H1 (cell line): ENCODE results near the gene SLC6A18. TPM values are rescaled to one million over a fixed set of nuclear protein-coding genes. Genes with fewer than 3 reads are reported as not detected.

Experiments
- CTCF ChIA-PET: fragments of 300-600 bp; sonication (Branson Sonifier 250); formaldehyde crosslinking; loops from one replicate; lab custom pipeline; 2021; ENCODE audit not compliant: partially characterized antibody; lab: Charles Lee
- POLR2A ChIA-PET: fragments of 300-600 bp; sonication (Branson Sonifier 250); formaldehyde crosslinking; loops from one replicate; lab custom pipeline; 2021; ENCODE audit warnings: inconsistent platforms; ENCODE audit not compliant: partially characterized antibody; lab: Charles Lee
- DNase-seq, 2 experiments: peaks; one replicate each; pipeline versions ENCODE4 v3.0.0 to v3.0.0-alpha.2; 2010 to 2022; ENCODE audit warnings: low spot score in 2 of 2, low read depth in 1 of 2, mixed read lengths in 1 of 2
- FAIRE-seq: peaks from 2 replicates; lab custom pipeline; 2011; peaks lifted over from hg19 to GRCh38; lab: Jason Lieb, UNC
- H2AFZ ChIP-seq: 2 replicates; pipeline ENCODE4 v1.8.1; 2012; ENCODE audit warnings: low read length, inconsistent platforms
- H2AK5ac ChIP-seq: 2 replicates; pipeline ENCODE4 v1.6.1; 2013; ENCODE audit warnings: low read depth, low read length
- H2BK120ac ChIP-seq: replicated peaks from 2 replicates; pipeline ENCODE3; 2013; ENCODE audit warnings: low read depth, low read length, inconsistent platforms
- H2BK12ac ChIP-seq: 2 replicates; pipeline ENCODE4 v1.6.1; 2013; ENCODE audit warnings: low read depth, low read length
- H2BK15ac ChIP-seq: 2 replicates; pipeline ENCODE4 v1.6.1; 2013; ENCODE audit warnings: low read length
- H2BK20ac ChIP-seq: 2 replicates; pipeline ENCODE4 v1.6.1; 2013; ENCODE audit warnings: low read length
- H2BK5ac ChIP-seq: 2 replicates; pipeline ENCODE4 v1.6.1; 2013; ENCODE audit warnings: low read depth, low read length
- H3K14ac ChIP-seq: 2 replicates; pipeline ENCODE4 v1.6.1; 2013; ENCODE audit warnings: inconsistent platforms; ENCODE audit not compliant: insufficient read length
- H3K18ac ChIP-seq: 2 replicates; pipeline ENCODE4 v1.6.1; 2013; ENCODE audit warnings: low read length; ENCODE audit errors: extremely low read depth
- H3K23ac ChIP-seq: 2 replicates; pipeline ENCODE4 v1.6.1; 2013; ENCODE audit warnings: inconsistent platforms; ENCODE audit not compliant: insufficient read length
- H3K23me2 ChIP-seq: 2 replicates; pipeline ENCODE4 v1.6.1; 2013; ENCODE audit warnings: low read depth, low read length
- H3K27ac ChIP-seq: 2 replicates; pipeline ENCODE4 v1.6.1; 2011; ENCODE audit warnings: low read depth, low read length, inconsistent platforms
- H3K27me3 ChIP-seq, 4 experiments: replicated peaks in 1 of 4; 1 replicate in 1 of 4; 2 replicates in 3 of 4; pipeline versions ENCODE4 v1.6.1 to v1.8.1; 2011 to 2013; ENCODE audit warnings: low read length in 3 of 4, mild to moderate bottlenecking in 3 of 4, inconsistent platforms in 2 of 4, mixed read lengths in 2 of 4, moderate library complexity in 1 of 4; ENCODE audit not compliant: control insufficient read depth in 3 of 4, insufficient read depth in 3 of 4; ENCODE audit errors: extremely low read depth in 1 of 4
- H3K36me3 ChIP-seq, 4 experiments: 2 replicates each; pipeline versions ENCODE4 v1.6.1 to v1.8.1; 2011 to 2013; ENCODE audit warnings: mild to moderate bottlenecking in 4 of 4, low read length in 3 of 4, moderate library complexity in 2 of 4, control low read depth in 1 of 4, inconsistent platforms in 1 of 4; ENCODE audit not compliant: insufficient read depth in 4 of 4, control insufficient read depth in 2 of 4
- H3K4ac ChIP-seq: replicated peaks from 2 replicates; pipeline ENCODE3; 2013; ENCODE audit warnings: low read length, low read depth, mixed read lengths, inconsistent platforms; ENCODE audit not compliant: insufficient read length
- H3K4me1 ChIP-seq, 4 experiments: replicated peaks in 1 of 4; 1 replicate in 1 of 4; 2 replicates in 3 of 4; pipeline versions ENCODE4 v1.6.1 to v1.8.1; 2011 to 2013; ENCODE audit warnings: low read length in 3 of 4, inconsistent platforms in 2 of 4, mixed read lengths in 1 of 4; ENCODE audit not compliant: insufficient read depth in 4 of 4, control insufficient read depth in 3 of 4
- H3K4me2 ChIP-seq, 2 experiments: 2 replicates each; pipeline versions ENCODE4 v1.6.1 to v1.8.1; 2011 to 2013; ENCODE audit warnings: low read depth in 2 of 2, low read length in 2 of 2, control low read depth in 1 of 2, inconsistent platforms in 1 of 2, mild to moderate bottlenecking in 1 of 2; ENCODE audit not compliant: insufficient read depth in 1 of 2
- H3K4me3 ChIP-seq, 4 experiments: fragments of 200-600, 300-600 bp in 1 of 4; sonication (generic), shearing (Covaris generic), sonication (Bioruptor Twin) in 1 of 4; 2 replicates each; pipeline versions ENCODE4 v1.5.1 to v1.8.1; 2011 to 2016; ENCODE audit warnings: low read length in 4 of 4, low read depth in 3 of 4, control low read depth in 2 of 4, inconsistent platforms in 2 of 4, mild to moderate bottlenecking in 2 of 4, mixed read lengths in 1 of 4, moderate library complexity in 1 of 4; ENCODE audit not compliant: insufficient read depth in 2 of 4; ENCODE audit errors: extremely low read depth in 1 of 4
- H3K56ac ChIP-seq: replicated peaks from 2 replicates; pipeline ENCODE3; 2013; ENCODE audit warnings: low read depth, mild to moderate bottlenecking, mixed read lengths, low read length, inconsistent platforms; ENCODE audit not compliant: insufficient read length
- H3K79me1 ChIP-seq: 2 replicates; pipeline ENCODE4 v1.6.1; 2013; ENCODE audit warnings: low read depth, low read length, control low read depth
- H3K79me2 ChIP-seq, 2 experiments: 2 replicates each; pipeline versions ENCODE4 v1.6.1 to v1.8.1; 2012 to 2013; ENCODE audit warnings: low read length in 2 of 2, mild to moderate bottlenecking in 2 of 2, inconsistent platforms in 1 of 2; ENCODE audit not compliant: insufficient read depth in 2 of 2, control insufficient read depth in 1 of 2
- H3K9ac ChIP-seq, 4 experiments: replicated peaks in 1 of 4; 1 replicate in 1 of 4; 2 replicates in 3 of 4; pipeline versions ENCODE4 v1.6.1 to v1.8.1; 2011 to 2013; ENCODE audit warnings: low read depth in 3 of 4, low read length in 3 of 4, control low read depth in 2 of 4, mild to moderate bottlenecking in 2 of 4, moderate library complexity in 2 of 4, inconsistent platforms in 1 of 4; ENCODE audit errors: extremely low read depth in 1 of 4
- H3K9me3 ChIP-seq, 2 experiments: 2 replicates each; pipeline versions ENCODE4 v1.6.1 to v1.8.1; 2012 to 2013; ENCODE audit warnings: mild to moderate bottlenecking in 2 of 2, moderate library complexity in 2 of 2, control low read depth in 1 of 2, inconsistent platforms in 1 of 2, low read depth in 1 of 2, low read length in 1 of 2, mixed read lengths in 1 of 2; ENCODE audit not compliant: insufficient read depth in 2 of 2
- H4K20me1 ChIP-seq, 2 experiments: replicated peaks in 1 of 2; 2 replicates each; pipeline versions ENCODE3 to v1.8.1; 2011 to 2013; ENCODE audit warnings: inconsistent platforms in 2 of 2, low read length in 2 of 2, mild to moderate bottlenecking in 1 of 2; ENCODE audit not compliant: insufficient read depth in 2 of 2, control insufficient read depth in 1 of 2
- H4K5ac ChIP-seq: 2 replicates; pipeline ENCODE4 v1.6.1; 2013; ENCODE audit warnings: low read length, low read depth, mixed read lengths, inconsistent platforms; ENCODE audit not compliant: insufficient read length
- H4K8ac ChIP-seq: 2 replicates; pipeline ENCODE4 v1.8.0; 2013; ENCODE audit warnings: mild to moderate bottlenecking, moderate library complexity, low read length, inconsistent platforms; ENCODE audit not compliant: insufficient read depth; ENCODE audit errors: extremely low read depth
- H4K91ac ChIP-seq: replicated peaks from 2 replicates; pipeline ENCODE3; 2013; ENCODE audit warnings: low read length, mixed read lengths, inconsistent platforms; ENCODE audit not compliant: insufficient read length
- BACH1 ChIP-seq: IDR thresholded peaks from 2 replicates; pipeline ENCODE4 v1.6.1; 2012; ENCODE audit warnings: low read length, improper control_type of control experiment
- GABPA ChIP-seq: IDR thresholded peaks from 2 replicates; pipeline ENCODE4 v1.6.1; 2011; ENCODE audit warnings: mild to moderate bottlenecking, low read length, moderate library complexity, borderline replicate concordance; ENCODE audit not compliant: insufficient read depth
- KDM1A ChIP-seq: fragments of 200-600, 300-600 bp; sonication (generic); IDR thresholded peaks from 2 replicates; pipeline ENCODE4 v1.7.1; 2016; ENCODE audit warnings: mild to moderate bottlenecking, low read length, borderline replicate concordance
- POLR2AphosphoS5 ChIP-seq: IDR thresholded peaks from 2 replicates; pipeline ENCODE4 v1.6.1; 2011; ENCODE audit warnings: low read depth, low read length
- SAP30 ChIP-seq: fragments of 300-600 bp; sonication (generic); IDR thresholded peaks from 2 replicates; pipeline ENCODE4 v1.7.1; 2012; ENCODE audit warnings: low read length, moderate library complexity, mild to moderate bottlenecking, inconsistent platforms; ENCODE audit not compliant: insufficient read depth, insufficient replicate concordance
- SP4 ChIP-seq: IDR thresholded peaks from 2 replicates; pipeline ENCODE4 v1.6.1; 2012; ENCODE audit warnings: low read length, inconsistent platforms
- TCF12 ChIP-seq: IDR thresholded peaks from 2 replicates; pipeline ENCODE4 v1.6.1; 2011; ENCODE audit warnings: low read depth, mild to moderate bottlenecking, low read length
- YY1 ChIP-seq: IDR thresholded peaks from 2 replicates; pipeline ENCODE4 v1.6.1; 2011; ENCODE audit warnings: low read depth, mild to moderate bottlenecking, low read length
- WGBS, 2 experiments: shearing (Covaris generic) in 1 of 2; methylation state at CpG; one replicate each; pipeline versions ENCODE4 v1.1.6 to v1.1.7; 2013 to 2015; ENCODE audit warnings: low lambda C conversion rate in 2 of 2, mixed read lengths in 2 of 2, inconsistent platforms in 1 of 2, low coverage in 1 of 2, missing lambda C conversion rate in 1 of 2; ENCODE audit not compliant: insufficient replicate concordance in 2 of 2, insufficient coverage in 1 of 2, insufficient read length in 1 of 2; ENCODE audit errors: extremely low coverage in 1 of 2, missing lambda C conversion rate in 1 of 2; 5-methylcytosine and 5-hydroxymethylcytosine counted together
- polyA plus RNA-seq, 7 experiments: library from polyadenylated mRNA; depleted of rRNA in 3 of 7; stranded (reverse) in 5 of 7; unstranded in 2 of 7; fragments of >200 nt in 5 of 7; fragments of 200-250 nt in 2 of 7; gene quantifications; 1 replicate in 5 of 7; 2 replicates in 1 of 7; 4 replicates in 1 of 7; pipeline versions ENCODE4 v1.2.1 to v1.2.3, GENCODE V29; 2011 to 2013; ENCODE audit warnings: missing spikeins in 2 of 7, mixed read lengths in 2 of 7
- total RNA-seq: library from RNA; stranded (reverse); fragmentation: NEBNext Ultra II Directional; extraction: Animal tissue kit (Norgen Biotek cat#: 25700); gene quantifications from 2 replicates; pipeline ENCODE4 v1.2.1, GENCODE V29; 2021

SLC6A18 gene
- total and polyA plus RNA-seq, 2 of the 8 experiments (the other 6 are each of a cell fraction or from before 2014, with no cell fraction given): not detected

DNA sequence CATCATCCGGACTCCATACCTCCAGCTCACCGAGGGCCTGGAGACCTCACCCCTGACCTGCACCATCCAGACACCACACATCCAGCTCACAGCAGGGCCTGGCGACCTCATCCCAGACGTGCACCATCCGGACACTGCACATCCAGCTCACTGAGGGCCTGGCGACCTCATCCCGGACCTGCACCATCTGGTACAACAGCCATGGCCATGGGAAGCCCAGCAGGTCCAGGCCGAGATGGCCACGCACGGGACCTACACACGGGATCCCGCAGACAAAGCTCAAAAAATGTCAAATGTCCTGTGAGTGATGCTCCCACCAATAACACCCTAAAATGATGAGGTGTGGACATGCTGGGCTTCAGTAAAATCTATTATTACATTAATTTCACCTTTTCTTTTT is 60.0 kb downstream of the SLC6A18 start:
- ChIA-PET CTCF (interaction anchor here (0.7 to 1.6 kb wide), 6 partner anchors 9 to 183 kb away, joined by 3 to 5 read pairs (median 4); no protein-coding TSS in a partner anchor), POLR2A (interaction anchor here (1.0 to 1.4 kb wide), 2 partner anchors 11 to 24 kb away, joined by 3 read pairs; no protein-coding TSS in a partner anchor)
- Histone ChIP-seq H4K91ac (no peak overlapping the region), H3K56ac (no peak overlapping the region), H2BK5ac (no peak overlapping the region), H2AFZ (no peak overlapping the region), H4K20me1 (peaks cover 6 to 12% of the 10 kb centered on the region in 2 experiments), H3K4me3 (no peak overlapping the region), H3K27ac (no peak overlapping the region), H3K4me2 (no peak overlapping the region), H2AK5ac (no peak overlapping the region), H3K23me2 (no peaks in the 10 kb centered on the region), H3K79me1 (peaks cover 5% of the 10 kb centered on the region; the same call in 1 of the 2 replicates), H3K23ac (no peak overlapping the region), H4K8ac (no peak overlapping the region), H2BK120ac (no peak overlapping the region), H3K14ac (no peak overlapping the region), H4K5ac (no peak overlapping the region), H3K36me3 (peaks cover 0 to 7% (median 2%) of the 10 kb centered on the region in 4 experiments; a peak in 4 of 8 replicates), H2BK20ac (no peak overlapping the region), H2BK12ac (no peak overlapping the region), H3K9me3 (peaks cover 0 to 4% of the 10 kb centered on the region in 2 experiments; a peak in 1 of 4 replicates), H2BK15ac (no peak overlapping the region), H3K9ac (no peak overlapping the region), H3K27me3 (no peaks in the 10 kb centered on the region), H3K79me2 (peaks cover 0 to 30% of the 10 kb centered on the region in 2 experiments; a peak in 3 of 4 replicates), H3K18ac (no peak overlapping the region), H3K4me1 (no peaks in the 10 kb centered on the region), H3K4ac (no peak overlapping the region)
- FAIRE-seq: no peak
- DNase-seq: no peak
- WGBS, 2 experiments: 91% methylated on average over 10 of the region's 12 CpGs; no CpG with 5 or more reads in 1 of the 2 experiments
- no peak for TF ChIP-seq TCF12
- no peak for TF ChIP-seq BACH1
- no peak for TF ChIP-seq SP4
- no peak for TF ChIP-seq YY1
- TF ChIP-seq POLR2AphosphoS5: no peak
- no peak for TF ChIP-seq GABPA
- TF ChIP-seq KDM1A: no peak
- no peak for TF ChIP-seq SAP30
